Left ventricle myocardium superior (tissue), 1 donor: ENCODE measurements around the gene AVL9. TPM values are rescaled to one million over a fixed set of nuclear protein-coding genes. Genes with fewer than 3 reads are reported as not detected.
"Not testable (repeated sequence)": the region's sequence is repeated elsewhere in the genome, so short reads cannot be mapped to it uniquely, and the experiment has no call there.

Experiments used
- ATAC-seq: fragments of 200-7000 bp; cut with Tn5 transposase; one replicate; pipeline ENCODE4 v1.9.1; 2020; ENCODE audit warnings: mild to moderate bottlenecking, moderate library complexity
- DNase-seq: peaks from one replicate; pipeline ENCODE4 v3.0.0-alpha.2; 2020
- intact Hi-C: fragments of 100-400 bp; cut with micrococcal nuclease; formaldehyde crosslinking; loops from one replicate; pipeline ENCODE4 v1.11.0; 2022
- total RNA-seq: library from RNA; stranded (reverse); fragmentation: NEBNext Ultra II Directional; extraction: Animal tissue kit (Norgen Biotek cat#: 25700); gene quantifications from one replicate; pipeline ENCODE4 v1.2.1, GENCODE V29; 2021
- donor health status: DM: no; HTN: yes; CAD: no; lungs with severe emphysema.

AVL9 gene
- total RNA-seq, 1 donor from 2014 or later = 12.8 TPM

DNA sequence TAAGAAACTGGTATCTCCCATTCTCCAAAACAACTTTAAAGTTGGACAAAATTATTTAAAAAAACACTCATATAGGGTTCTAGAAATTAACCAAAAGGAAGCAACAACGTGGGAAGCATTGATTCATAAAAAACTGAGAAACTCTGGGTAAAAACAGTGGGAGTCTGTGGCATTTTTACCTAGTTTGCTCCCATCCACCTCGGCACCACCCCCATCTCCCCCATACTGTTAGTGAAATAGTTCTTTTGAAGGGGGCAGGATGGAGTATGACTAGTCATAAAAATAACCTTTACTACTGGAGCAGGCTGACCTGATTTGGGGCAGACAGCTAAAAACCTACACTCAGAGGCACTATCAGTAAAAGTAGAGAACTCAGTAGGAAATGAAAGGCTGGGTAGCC, 123.2 kb downstream of the AVL9 start:
- intact Hi-C loops = no loop called here
- no peak for DNase-seq
- no peak for ATAC-seq

GRCh38 chr7:32618987-32619386, 123.7 kb downstream of the AVL9 start:
- intact Hi-C loops = no loop called here
- DNase-seq (no peak), ATAC-seq (no peak)

GRCh38 chr7:32619416-32619815, 124.1 kb downstream of the AVL9 start:
- DNase-seq, intact Hi-C loops, ATAC-seq: not testable (repeated sequence)

- intact Hi-C loops = no loop called here
- no peak for DNase-seq
- no peak for ATAC-seq
These were observed 135.7 kb downstream of the AVL9 start for GRCh38 chr7:32631021-32631420.

- DNase-seq, ATAC-seq, intact Hi-C loops: not testable (repeated sequence)
These were observed 136.6 kb downstream of the AVL9 start for GRCh38 chr7:32631590-32632497.

GRCh38 chr7:32633446-32633845, 138.2 kb downstream of the AVL9 start:
- DNase-seq, ATAC-seq, intact Hi-C loops: not testable (repeated sequence)

- intact Hi-C loops, DNase-seq, ATAC-seq: not testable (repeated sequence)
These were observed 139.6 kb downstream of the AVL9 start for GRCh38 chr7:32634798-32635393.

DNA sequence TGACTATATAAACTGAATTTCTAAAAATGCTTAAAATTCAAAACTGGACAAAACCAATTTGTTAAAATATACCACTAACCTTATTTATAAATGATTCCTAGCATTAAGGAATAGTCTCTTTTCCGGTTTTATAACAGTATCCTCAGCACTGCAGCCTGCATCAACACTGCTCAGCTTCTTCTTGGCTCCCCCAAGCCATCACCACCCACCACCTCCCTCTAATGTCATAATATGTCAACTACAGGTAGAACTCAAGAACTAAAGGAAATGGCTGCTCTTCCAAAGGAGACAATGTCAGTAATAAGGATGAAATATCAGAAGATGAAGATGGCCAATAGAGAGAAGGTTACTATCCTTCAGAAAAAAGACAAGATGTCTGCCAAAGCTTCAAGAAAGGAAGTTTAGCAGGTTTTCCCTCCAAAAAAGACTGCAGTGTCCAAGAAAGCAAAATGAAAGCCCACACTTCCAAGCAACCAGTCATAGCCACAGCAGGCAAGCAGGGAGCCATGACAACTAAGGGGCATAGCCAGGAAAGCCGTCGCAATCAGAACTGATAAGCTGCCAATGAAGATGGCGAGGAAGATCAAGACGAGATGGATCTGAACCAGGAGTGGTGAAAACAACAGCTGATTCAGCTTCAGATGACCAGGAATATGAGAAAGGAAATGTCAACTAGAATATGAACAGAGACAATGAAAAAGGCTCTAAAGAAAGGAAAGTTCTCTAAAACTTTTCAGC, 141.6 kb downstream of the AVL9 start:
- DNase-seq, intact Hi-C loops, ATAC-seq: not testable (repeated sequence)

DNA sequence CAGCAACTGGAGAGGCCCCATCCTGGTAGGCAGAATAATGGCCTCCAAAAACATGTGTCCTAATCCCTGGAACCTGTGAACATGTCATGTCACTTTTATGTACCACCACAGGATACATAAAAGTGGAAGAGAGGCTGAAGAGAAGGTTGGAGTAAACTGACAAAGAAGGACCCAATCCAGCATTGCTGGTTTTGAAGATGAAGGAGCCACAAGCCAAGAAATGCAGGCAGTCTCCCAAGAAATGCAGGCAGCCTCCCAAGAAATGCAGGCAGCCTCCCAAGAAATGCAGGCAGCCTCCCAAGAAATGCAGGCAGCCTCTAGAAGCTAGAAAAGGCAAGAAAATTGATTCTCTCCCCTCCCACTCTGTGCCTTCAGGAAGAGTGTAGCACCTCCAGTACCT, 142.3 kb downstream of the AVL9 start:
- DNase-seq, intact Hi-C loops, ATAC-seq: not testable (repeated sequence)

Other genes with a start within 250 kb of the AVL9 start
- 41.8 TPM for gene LSM5, start 5.1 kb upstream of the AVL9 start, total RNA-seq